Measurements from ENCODE around the gene PRRX2. TPM values are rescaled to one million over a fixed set of nuclear protein-coding genes. Genes with fewer than 3 reads are reported as not detected.

The PRRX2 gene
- total and polyA plus RNA-seq, 4 donors, result 0.03 to 0.08 TPM; not detected in 2

DNA sequence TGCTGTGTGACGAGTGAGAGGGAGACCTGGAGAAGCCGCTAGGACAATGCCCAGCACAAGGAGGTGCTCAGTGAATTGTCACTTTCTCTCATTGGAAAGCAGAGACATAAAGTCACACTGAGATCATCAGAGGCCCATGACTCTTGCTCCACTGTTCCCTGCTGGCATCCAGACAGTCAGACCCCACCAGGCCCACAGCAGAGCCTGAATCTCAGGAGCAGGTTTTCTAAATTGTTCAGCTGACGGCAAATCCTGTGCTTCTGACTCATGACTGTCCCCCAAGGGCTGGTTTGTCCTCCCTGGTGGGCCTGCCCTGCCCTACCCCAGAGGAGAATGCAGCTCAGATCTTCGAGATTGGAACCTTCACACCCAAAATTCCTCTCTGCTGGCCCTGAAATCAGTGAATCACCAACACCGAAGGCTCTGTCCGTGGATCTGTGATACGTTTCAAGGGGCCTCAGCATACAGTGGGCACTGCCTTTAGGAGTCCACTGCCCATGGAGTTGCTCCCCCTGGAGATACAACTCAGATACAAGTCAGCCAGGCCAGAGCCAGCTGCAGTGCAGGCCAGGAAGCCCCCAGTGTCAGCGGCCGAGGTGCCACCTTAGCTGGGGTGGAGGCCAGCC is 84.7 kb downstream of the PRRX2 start:
- no peaks in the 10 kb centered on the region for H3K27me3 ChIP-seq (ENCODE audit: control insufficient read depth in 4 of 4, insufficient read depth in 4 of 4, low read length in 3 of 4)
- no peak for DNase-seq (ENCODE audit: low spot score)
- no peak overlapping the region for H3K27ac ChIP-seq (ENCODE audit: low read depth in 1 of 2, low read length in 2 of 2)
- H3K4me1 ChIP-seq (ENCODE audit: control insufficient read depth in 4 of 4, insufficient read depth in 4 of 4, low read length in 3 of 4), result no peaks in the 10 kb centered on the region
- no peak for TF ChIP-seq GABPA (IDR thresholded peaks at IDR 0.05 in 1 of 2, conservative IDR thresholded peaks at IDR 0.05 in 1 of 2)
- no peak for TF ChIP-seq HNF4G (IDR thresholded peaks at IDR 0.05)
- no peak for TF ChIP-seq CTCF (IDR thresholded peaks at IDR 0.05; ENCODE audit: low read depth, low read length, missing input control)
- TF ChIP-seq RXRA (IDR thresholded peaks at IDR 0.05), result no peak
- no peak for TF ChIP-seq JUND (IDR thresholded peaks at IDR 0.05)
- no peak for TF ChIP-seq MAX (IDR thresholded peaks at IDR 0.05)
- TF ChIP-seq, protein P1, sequence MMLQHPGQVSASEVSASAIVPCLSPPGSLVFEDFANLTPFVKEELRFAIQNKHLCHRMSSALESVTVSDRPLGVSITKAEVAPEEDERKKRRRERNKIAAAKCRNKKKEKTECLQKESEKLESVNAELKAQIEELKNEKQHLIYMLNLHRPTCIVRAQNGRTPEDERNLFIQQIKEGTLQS (IDR thresholded peaks at IDR 0.05), result no peak
- TF ChIP-seq EGR1 (IDR thresholded peaks at IDR 0.05; ENCODE audit: low read depth in 2 of 2), result no peak
- TF ChIP-seq NR2F2 (IDR thresholded peaks at IDR 0.05), result no peak
- 89% methylated on average over 9 of the region's 9 CpGs for WGBS
- H3K4me3 ChIP-seq (ENCODE audit: low read depth in 1 of 3, low read length in 3 of 3), result no peak overlapping the region
- H3K9ac ChIP-seq (ENCODE audit: low read depth in 1 of 2, low read length in 2 of 2), result no peak overlapping the region
- H3K9me3 ChIP-seq (ENCODE audit: control insufficient read depth in 4 of 4, low read length in 3 of 4), result no peaks in the 10 kb centered on the region
- H3K36me3 ChIP-seq (ENCODE audit: control insufficient read depth in 4 of 4, insufficient read depth in 3 of 4, low read depth in 1 of 4, low read length in 3 of 4), result no peaks in the 10 kb centered on the region

DNA sequence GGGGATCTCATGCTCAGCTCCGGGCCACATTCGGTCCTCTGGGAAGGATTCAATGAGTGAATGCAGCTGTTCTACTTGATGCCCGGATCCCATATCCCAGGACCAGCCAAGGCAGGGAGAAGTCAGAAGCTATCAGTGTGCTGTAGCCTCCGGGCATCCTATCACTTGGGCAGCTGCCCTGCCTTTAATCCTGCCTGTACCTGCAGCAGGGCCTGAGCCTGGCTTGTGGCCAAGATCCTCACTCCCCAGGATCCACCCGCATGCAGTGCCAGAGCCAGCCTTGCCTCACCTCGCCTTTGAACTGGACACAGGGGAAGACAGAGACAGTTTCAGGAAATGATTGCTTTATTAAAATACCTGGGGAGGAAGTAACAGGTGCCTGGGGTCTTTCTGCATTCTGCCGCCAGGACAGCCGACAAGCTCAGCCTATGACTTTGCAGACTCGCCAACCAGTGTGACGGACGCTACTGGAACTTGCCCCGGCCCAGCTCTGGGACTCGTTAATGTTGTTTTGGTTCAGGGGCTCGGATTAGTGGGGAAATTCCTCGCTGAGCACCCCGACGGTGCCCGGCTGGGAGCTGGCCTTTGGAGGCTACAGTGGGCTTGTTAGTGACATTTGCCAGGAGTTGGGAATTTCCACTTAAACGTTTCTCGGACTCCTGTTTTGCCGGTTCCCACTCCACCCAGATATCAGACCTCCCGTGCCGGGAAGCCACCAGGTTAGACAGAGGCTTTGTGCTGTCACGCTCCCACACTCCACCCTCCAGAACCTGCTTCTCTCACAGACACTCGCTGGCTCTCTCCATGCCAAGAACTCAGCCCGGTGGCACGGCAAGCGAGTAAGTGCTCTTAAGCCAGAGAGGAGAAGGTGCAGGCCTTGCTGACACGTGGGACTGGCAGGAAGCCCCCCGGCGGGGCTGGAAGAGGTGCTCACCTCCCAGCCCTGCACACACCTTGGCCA is 86.7 kb downstream of the PRRX2 start:
- no peaks in the 10 kb centered on the region for H3K36me3 ChIP-seq (ENCODE audit: control insufficient read depth in 4 of 4, insufficient read depth in 3 of 4, low read depth in 1 of 4, low read length in 3 of 4)
- WGBS, result 50% methylated on average over 31 of the region's 31 CpGs
- no peak overlapping the region for H3K27ac ChIP-seq (ENCODE audit: low read depth in 1 of 2, low read length in 2 of 2)
- no peak for DNase-seq (ENCODE audit: low spot score)
- H3K27me3 ChIP-seq (ENCODE audit: control insufficient read depth in 4 of 4, insufficient read depth in 4 of 4, low read length in 3 of 4), result peaks cover 0 to 4% (median 0%) of the 10 kb centered on the region in 4 donors
- no peaks in the 10 kb centered on the region for H3K4me1 ChIP-seq (ENCODE audit: control insufficient read depth in 4 of 4, insufficient read depth in 4 of 4, low read length in 3 of 4)
- no peak overlapping the region for H3K4me3 ChIP-seq (ENCODE audit: low read depth in 1 of 3, low read length in 3 of 3)
- no peak overlapping the region for H3K9ac ChIP-seq (ENCODE audit: low read depth in 1 of 2, low read length in 2 of 2)
- TF ChIP-seq EGR1 (IDR thresholded peaks at IDR 0.05; ENCODE audit: low read depth in 2 of 2) (no peak), TAF1 (conservative IDR thresholded peaks at IDR 0.05) (no peak), HNF4A (conservative IDR thresholded peaks at IDR 0.05) (no peak), FOXA2 (IDR thresholded peaks at IDR 0.05) (no peak), SP1 (IDR thresholded peaks at IDR 0.05) (no peak)
- H3K9me3 ChIP-seq (ENCODE audit: control insufficient read depth in 4 of 4, low read length in 3 of 4), result no peaks in the 10 kb centered on the region

All from liver (tissue), 9 donors.